GM12865 (cell line): ENCODE data around the gene TCERG1L.

Experiments used
- DNase-seq: peaks from one replicate; pipeline ENCODE4 v3.0.0; 2010; ENCODE audit warnings: low read depth
- H3K4me3 ChIP-seq: 2 replicates; pipeline ENCODE4 v1.5.1; 2011; ENCODE audit warnings: mild to moderate bottlenecking, low read depth, low read length, control low read depth
- CTCF ChIP-seq: IDR thresholded peaks from 2 replicates; pipeline ENCODE4 v1.5.1; 2011; ENCODE audit warnings: low read length, control low read depth, low read depth, inconsistent platforms; ENCODE audit not compliant: insufficient read depth; ENCODE audit errors: missing control alignments

The TCERG1L gene

GRCh38 chr10:131316321-131317075 is 5.0 kb upstream of the TCERG1L start:
- DNase-seq: no peak
- no peak for TF ChIP-seq CTCF
- H3K4me3 ChIP-seq: no peak overlapping the region

DNA sequence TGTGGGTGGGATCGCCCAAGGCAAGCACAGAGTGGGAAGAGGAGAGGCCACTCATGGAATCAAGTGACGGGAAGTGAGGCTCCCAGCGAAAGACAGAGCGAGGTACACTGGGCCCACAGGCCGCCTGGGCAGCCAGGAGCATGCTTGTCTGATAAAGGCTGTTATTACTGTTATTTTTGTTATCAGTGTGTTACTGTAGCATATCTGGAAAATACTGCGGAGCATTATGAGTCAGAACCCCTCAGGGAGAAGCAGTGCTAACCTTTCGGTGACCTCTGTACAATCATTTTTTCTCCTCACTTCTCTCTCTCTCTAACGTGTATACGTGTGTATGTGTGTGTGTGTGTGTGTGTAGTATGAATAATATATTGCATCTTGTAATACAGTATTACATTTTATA is 3.8 kb upstream of the TCERG1L start:
- H3K4me3 ChIP-seq: no peak overlapping the region
- TF ChIP-seq CTCF: no peak
- no peak for DNase-seq

DNA sequence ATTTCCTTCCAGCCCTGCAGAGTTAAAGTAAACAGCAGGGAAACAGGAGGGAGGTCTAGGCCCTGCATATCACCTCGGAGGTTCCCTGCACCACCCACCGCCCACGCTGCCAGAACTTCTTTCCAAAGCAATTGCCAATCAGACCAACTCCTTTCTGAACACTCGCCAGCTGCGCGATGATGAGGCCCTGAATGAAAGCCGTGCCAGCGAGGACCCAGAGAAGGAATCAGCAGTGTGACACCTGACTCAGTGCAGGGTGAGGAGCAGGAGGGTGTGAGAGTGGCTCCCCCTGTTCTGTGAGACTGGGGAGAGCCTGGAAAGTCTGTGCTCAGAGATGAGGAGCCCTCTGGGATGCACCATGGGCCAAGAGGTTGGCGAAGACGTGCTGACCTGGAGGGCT is 3.3 kb upstream of the TCERG1L start:
- DNase-seq: no peak
- no peak for TF ChIP-seq CTCF
- H3K4me3 ChIP-seq: no peak overlapping the region

GRCh38 chr10:131314148-131314547 is 2.6 kb upstream of the TCERG1L start:
- no peak for TF ChIP-seq CTCF
- H3K4me3 ChIP-seq: no peak overlapping the region
- DNase-seq: no peak

DNA sequence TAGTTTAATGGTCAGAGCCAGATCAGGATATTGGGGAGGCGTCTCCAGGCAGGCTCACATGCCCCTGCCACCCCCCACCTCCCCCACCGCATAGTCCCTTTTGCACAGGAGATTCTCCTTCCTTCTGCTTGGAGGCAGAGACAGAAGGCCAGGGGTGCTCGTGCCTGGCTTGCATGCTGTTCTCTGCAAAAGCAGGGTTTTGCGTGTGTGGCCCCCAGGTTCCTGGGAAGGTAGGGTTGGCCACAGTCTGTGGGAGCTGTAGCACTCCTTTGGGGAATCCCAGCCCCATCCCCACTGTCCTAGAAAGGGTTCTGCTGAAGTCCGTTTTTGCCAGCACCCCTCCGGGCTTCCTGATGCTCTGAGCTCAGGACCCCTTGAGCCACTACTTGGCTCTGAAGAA is 1.9 kb upstream of the TCERG1L start:
- no peak for TF ChIP-seq CTCF
- H3K4me3 ChIP-seq: no peak overlapping the region
- no peak for DNase-seq

DNA sequence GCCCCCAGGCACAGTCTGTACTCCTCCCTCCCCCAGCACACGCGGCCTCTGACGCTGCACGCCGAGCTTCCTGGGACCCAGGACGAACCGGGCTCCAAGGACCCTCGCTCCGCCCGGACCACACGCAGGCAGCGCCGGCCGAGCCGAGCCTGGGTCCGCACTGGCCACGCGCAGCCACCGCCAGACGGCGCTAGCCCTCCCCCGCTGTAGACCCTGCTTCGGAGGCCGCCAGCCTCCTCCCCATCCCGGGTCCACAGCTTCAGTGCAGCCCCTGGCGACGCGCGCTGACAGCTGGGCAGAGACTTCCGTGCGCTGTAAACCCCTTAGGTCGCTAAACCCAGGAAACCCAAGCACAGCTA is 936 bp upstream of the TCERG1L start:
- no peak overlapping the region for H3K4me3 ChIP-seq
- DNase-seq: no peak
- TF ChIP-seq CTCF: no peak

DNA sequence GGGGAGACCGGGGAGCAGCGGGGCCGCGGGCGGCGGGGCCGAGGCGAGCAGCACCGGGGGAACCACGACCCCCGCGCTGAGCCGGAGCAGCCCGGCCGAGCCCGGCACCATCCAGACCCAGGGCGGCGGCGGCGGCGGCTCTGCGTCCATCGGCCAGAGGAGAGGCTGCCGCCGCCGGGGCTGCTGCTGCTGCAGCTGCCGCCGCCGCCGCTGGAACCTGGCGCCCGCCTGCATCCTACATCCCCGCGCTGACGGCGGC is 190 bp downstream of the TCERG1L start:
- no peak overlapping the region for H3K4me3 ChIP-seq
- no peak for TF ChIP-seq CTCF
- DNase-seq: no peak
